ENCODE results near the gene LRRC37A3.
"Not testable (repeated sequence)": the region's sequence is repeated elsewhere in the genome, so short reads cannot be mapped to it uniquely, and the experiment has no call there.

The LRRC37A3 gene

DNA sequence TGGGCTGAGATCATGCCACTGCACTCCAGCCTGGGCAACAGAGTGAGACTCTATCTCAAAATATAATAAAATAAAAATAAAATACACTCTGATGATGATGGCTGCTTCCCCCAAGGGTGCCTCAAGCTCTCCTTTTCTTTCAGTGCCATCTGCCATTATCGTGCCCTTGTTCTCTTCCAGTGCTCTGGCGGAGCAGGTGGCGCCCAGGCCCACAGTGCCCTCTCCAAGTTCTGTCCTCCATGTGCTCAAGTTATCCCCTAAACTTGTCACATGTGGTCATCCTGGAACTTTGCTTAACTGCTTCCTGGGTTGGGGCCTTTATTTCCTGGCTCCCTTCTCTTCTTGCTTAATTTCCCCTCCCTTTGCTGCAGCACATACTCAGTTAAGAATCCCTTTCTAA, 76.4 kb downstream of the LRRC37A3 start:
- POLR2A ChIA-PET; DNase-seq (ENCODE audit: extremely low spot score); CTCF ChIA-PET: not testable (repeated sequence)

DNA sequence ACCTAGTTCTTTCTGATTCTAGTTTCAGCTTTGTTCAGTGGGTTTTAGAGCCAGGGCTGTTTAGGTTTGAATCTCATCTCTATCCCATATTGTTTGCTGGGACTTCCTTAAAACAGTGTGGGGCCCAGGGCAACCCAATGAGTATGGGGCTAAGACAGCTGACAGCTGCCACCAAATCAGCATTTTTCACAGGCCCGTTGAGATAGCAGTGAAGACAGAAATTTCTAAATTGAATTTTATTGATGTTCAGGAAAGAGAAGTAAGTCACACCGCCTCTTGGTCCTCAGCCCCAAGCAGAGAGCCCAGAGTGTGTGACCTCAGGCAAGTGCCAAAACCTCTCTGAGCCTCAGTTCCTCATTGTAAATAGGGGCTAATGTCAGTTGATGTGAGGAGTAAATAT, 78.3 kb downstream of the LRRC37A3 start:
- CTCF ChIA-PET; DNase-seq (ENCODE audit: extremely low spot score); POLR2A ChIA-PET: not testable (repeated sequence)

- POLR2A ChIA-PET; CTCF ChIA-PET; DNase-seq (ENCODE audit: extremely low spot score): not testable (repeated sequence)
Measured at GRCh38 chr17:64838513-64838912, 80.8 kb downstream of the LRRC37A3 start.

GRCh38 chr17:64837018-64837761, 82.1 kb downstream of the LRRC37A3 start:
- peak; percentile 74 for DNase-seq (ENCODE audit: extremely low spot score)
- POLR2A ChIA-PET, result not testable (repeated sequence)
- CTCF ChIA-PET, result interaction anchor here (0.6 kb wide), 1 partner anchor 60 kb away, joined by 5 read pairs; no protein-coding TSS in a partner anchor

GRCh38 chr17:64836623-64837017, 82.7 kb downstream of the LRRC37A3 start:
- DNase-seq (ENCODE audit: extremely low spot score); POLR2A ChIA-PET; CTCF ChIA-PET: not testable (repeated sequence)

GRCh38 chr17:64834060-64834459, 85.2 kb downstream of the LRRC37A3 start:
- POLR2A ChIA-PET; DNase-seq (ENCODE audit: extremely low spot score); CTCF ChIA-PET: not testable (repeated sequence)

- POLR2A ChIA-PET; CTCF ChIA-PET; DNase-seq (ENCODE audit: extremely low spot score): not testable (repeated sequence)
Measured at GRCh38 chr17:64830631-64831040, 88.6 kb downstream of the LRRC37A3 start.

DNA sequence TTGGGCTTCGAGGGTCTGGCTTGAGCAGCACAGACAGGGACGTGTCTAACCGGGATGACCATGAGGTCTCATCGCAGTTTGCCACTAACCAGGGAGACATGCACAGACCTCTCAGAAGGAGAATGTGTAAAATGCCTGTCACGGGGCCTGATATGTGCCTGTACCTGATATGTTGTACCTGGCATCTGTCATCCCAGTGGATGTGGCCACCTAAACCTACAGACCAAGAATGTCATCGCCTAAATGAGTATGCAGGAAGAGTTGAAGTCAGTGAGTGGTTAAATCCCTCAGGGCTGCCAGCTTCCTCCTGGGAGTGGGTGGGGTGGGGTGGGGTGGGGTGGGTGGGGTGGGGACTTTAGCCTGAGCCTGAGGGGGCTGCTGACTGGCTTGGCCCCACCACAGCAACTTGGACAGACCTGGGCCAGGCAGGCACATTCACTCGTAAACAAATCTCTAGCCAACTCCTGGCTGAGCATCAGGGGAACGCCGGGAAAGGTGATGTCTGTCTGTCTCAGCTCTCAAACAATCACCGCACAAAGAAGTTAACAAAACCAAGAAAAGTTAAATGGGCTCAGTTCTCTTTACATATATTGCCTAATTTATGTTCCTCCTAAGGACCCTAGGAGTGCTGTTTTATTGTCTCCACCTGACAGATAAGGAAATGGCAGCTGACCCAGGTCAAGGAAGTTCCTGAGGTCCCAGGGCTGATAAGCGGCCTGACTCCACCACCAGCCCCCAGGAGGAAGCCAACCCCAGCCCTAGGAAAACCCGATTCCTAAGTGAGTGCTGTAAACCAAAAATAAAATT, 89.3 kb downstream of the LRRC37A3 start:
- POLR2A ChIA-PET; CTCF ChIA-PET; DNase-seq (ENCODE audit: extremely low spot score): not testable (repeated sequence)

- POLR2A ChIA-PET; CTCF ChIA-PET; DNase-seq (ENCODE audit: extremely low spot score): not testable (repeated sequence)
Measured at GRCh38 chr17:64829068-64829467, 90.2 kb downstream of the LRRC37A3 start.

DNA sequence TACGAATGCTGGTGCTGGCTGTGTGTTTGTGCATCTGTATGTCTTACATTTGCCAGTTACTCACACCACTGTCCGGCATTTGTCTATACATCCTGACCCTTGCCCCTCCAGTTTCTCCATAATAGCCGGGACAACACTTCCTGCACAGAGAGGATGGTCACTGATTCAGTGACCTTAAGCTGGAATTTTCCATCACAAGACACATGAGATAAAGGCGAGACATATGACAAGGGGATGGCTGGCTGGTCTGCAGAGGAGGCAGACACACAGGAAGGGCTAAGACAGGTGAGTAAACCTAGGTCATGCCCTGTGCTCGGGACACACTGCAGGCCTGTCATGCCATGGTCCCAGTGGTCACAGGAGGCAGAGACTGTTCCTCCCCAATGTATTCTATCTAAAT, 100.4 kb downstream of the LRRC37A3 start:
- DNase-seq (ENCODE audit: extremely low spot score); CTCF ChIA-PET; POLR2A ChIA-PET: not testable (repeated sequence)

DNA sequence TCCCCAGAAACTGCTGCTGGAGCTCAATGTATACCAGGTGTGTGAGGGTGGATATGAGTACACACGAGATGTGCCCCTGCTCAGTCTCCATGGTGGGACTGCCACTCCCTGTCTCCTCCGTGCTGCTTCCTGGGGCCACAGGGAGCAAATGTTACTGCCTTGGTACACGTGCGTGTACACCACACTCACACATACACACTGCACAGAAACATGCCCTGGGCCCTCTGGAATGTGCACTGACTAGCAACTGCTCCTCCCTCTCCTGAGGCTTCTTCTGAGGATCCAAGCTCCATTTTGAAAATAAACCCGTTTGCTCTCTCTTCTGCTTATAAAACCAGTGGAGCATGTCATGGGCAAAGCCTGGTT, 103.5 kb downstream of the LRRC37A3 start:
- CTCF ChIA-PET; DNase-seq (ENCODE audit: extremely low spot score); POLR2A ChIA-PET: not testable (repeated sequence)

- POLR2A ChIA-PET; DNase-seq (ENCODE audit: extremely low spot score); CTCF ChIA-PET: not testable (repeated sequence)
Measured at GRCh38 chr17:64814993-64815832, 104.1 kb downstream of the LRRC37A3 start.

DNA sequence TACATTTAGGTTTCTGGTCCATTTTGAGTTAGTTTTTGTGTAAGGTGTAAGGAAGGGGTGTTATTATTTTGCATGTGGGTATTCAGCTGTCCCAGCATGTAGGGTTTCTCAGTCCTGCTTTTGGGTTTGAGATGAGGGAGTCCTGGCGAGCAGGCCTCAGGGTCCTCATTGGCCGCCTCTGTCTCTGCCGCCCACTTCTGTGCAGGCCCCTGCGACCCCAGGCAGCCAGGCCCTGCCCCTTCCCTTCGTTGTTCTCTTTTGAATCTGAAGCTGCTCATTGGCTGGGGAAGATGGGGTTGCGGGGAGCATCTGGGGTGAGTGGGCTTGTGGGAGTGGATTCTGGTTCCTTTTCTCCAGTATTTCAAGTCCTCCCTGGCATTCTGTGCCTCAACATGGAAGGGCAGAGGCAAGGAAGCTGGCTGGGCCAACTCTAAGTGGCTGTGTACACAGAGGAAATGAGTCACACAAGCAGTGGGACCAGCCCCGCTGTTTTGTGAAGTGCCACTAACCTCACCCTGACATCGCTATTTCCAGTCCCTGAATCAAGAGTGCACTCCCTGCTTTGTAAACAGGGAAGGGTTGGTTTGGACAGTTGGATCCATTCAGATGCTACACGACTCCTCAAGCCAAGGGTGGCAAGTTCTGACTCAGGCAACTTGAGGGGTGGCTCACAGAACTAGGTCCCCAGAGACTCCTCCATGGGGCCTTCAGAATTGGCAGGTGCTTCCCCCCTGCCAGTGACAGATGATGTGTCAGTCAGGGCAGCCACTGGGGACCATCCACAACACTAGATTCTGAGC, 110.9 kb downstream of the LRRC37A3 start:
- POLR2A ChIA-PET; CTCF ChIA-PET; DNase-seq (ENCODE audit: extremely low spot score): not testable (repeated sequence)

All from HEK293T (cell line).